Pons (tissue), 1 donor: ENCODE measurements around the gene ICE1.

ENCODE experiments used
- DNase-seq: peaks from one replicate; pipeline ENCODE4 v3.0.0-alpha.2; 2016; ENCODE audit warnings: low spot score

ICE1 gene

DNA sequence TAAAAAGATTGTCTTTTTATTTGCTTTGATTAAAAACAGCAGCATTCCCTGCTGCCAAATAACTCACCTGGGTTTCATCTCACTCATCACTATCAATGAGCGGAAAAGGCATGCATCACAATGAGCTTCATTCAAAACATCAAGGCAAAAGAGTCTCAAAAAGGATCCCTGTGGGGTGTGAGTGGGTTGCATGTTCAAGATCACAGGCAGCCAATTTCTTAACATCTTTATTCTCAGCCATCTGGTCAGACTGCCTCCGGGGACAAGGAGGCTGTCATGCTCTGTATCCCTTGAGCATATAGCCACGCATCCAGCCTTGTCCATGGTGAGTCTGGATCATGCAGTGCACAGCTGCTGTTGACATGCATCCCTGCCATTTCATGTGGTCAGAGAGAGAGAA is 117.1 kb downstream of the ICE1 start:
- no peak for DNase-seq
